GM23338 (cell line): Measurements from ENCODE around the gene ADCY6. TPM values are rescaled to one million over a fixed set of nuclear protein-coding genes. Genes with fewer than 3 reads are reported as not detected.

Source experiments
- ATAC-seq: fragments of 200-7000 bp; cut with Tn5 transposase; 3 replicates; pipeline ENCODE4 v1.9.1; 2020
- DNase-seq: peaks from one replicate; pipeline ENCODE4 v3.0.0-alpha.2; 2015; ENCODE audit warnings: low spot score
- H2AFZ ChIP-seq: fragments of 200-600 bp; sonication (generic); 2 replicates; pipeline ENCODE4 v1.8.0; 2016; ENCODE audit warnings: antibody characterized with exemption, mild to moderate bottlenecking, moderate library complexity
- H3F3A ChIP-seq: fragments of 200-600 bp; sonication (generic); replicated peaks from 2 replicates; pipeline ENCODE4 v1.8.0; 2017; ENCODE audit warnings: antibody characterized with exemption, mixed run types, low read depth
- H3K27ac ChIP-seq: fragments of 200-600 bp; sonication (generic); 2 replicates; pipeline ENCODE4 v1.6.1; 2016; ENCODE audit warnings: low read depth
- H3K27me3 ChIP-seq: fragments of 200-600 bp; sonication (generic); 2 replicates; pipeline ENCODE4 v1.8.0; 2016; ENCODE audit warnings: mild to moderate bottlenecking, mixed run types, moderate library complexity; ENCODE audit not compliant: insufficient read depth
- H3K36me3 ChIP-seq: fragments of 200-600 bp; sonication (generic); 2 replicates; pipeline ENCODE4 v1.8.0; 2016; ENCODE audit warnings: mild to moderate bottlenecking; ENCODE audit not compliant: insufficient read depth
- H3K4me1 ChIP-seq: fragments of 200-600 bp; sonication (generic); 2 replicates; pipeline ENCODE4 v1.8.0; 2016; ENCODE audit warnings: mild to moderate bottlenecking, moderate library complexity; ENCODE audit not compliant: insufficient read depth
- H3K4me2 ChIP-seq: fragments of 200-600 bp; sonication (generic); 2 replicates; pipeline ENCODE4 v1.7.1; 2017; ENCODE audit warnings: mixed run types
- H3K4me3 ChIP-seq: fragments of 200-600 bp; sonication (generic); 2 replicates; pipeline ENCODE4 v1.6.1; 2016; ENCODE audit warnings: mixed run types
- H3K79me2 ChIP-seq: fragments of 200-600 bp; sonication (generic); replicated peaks from 2 replicates; pipeline ENCODE4 v1.8.0; 2017; ENCODE audit warnings: mild to moderate bottlenecking; ENCODE audit not compliant: insufficient read depth
- H3K9me2 ChIP-seq: fragments of 200-600 bp; sonication (generic); 2 replicates; pipeline ENCODE4 v1.8.0; 2017; ENCODE audit not compliant: insufficient read depth
- H4K20me1 ChIP-seq: fragments of 200-600 bp; sonication (generic); replicated peaks from 2 replicates; pipeline ENCODE4 v1.8.0; 2017; ENCODE audit warnings: mild to moderate bottlenecking; ENCODE audit not compliant: insufficient read depth
- H3K27ac Mint-ChIP-seq: 2 replicates; pipeline ENCODE4 v1.8.0; 2020; ENCODE audit warnings: inconsistent platforms, mild to moderate bottlenecking, moderate library complexity, mixed read lengths
- H3K27me3 Mint-ChIP-seq: 3 replicates; pipeline ENCODE4 v1.8.0; 2022; ENCODE audit warnings: low read depth, mild to moderate bottlenecking, moderate library complexity, mixed read lengths, inconsistent platforms; ENCODE audit not compliant: insufficient read depth, poor library complexity
- H3K36me3 Mint-ChIP-seq: 3 replicates; pipeline ENCODE4 v1.8.0; 2021; ENCODE audit warnings: low read depth, mild to moderate bottlenecking, inconsistent platforms, moderate library complexity, mixed read lengths
- H3K4me1 Mint-ChIP-seq: 3 replicates; pipeline ENCODE4 v1.8.0; 2020; ENCODE audit warnings: mild to moderate bottlenecking, inconsistent platforms, mixed read lengths
- H3K4me3 Mint-ChIP-seq: 3 replicates; pipeline ENCODE4 v1.8.0; 2021; ENCODE audit warnings: moderate library complexity, mild to moderate bottlenecking, inconsistent platforms, mixed read lengths
- H3K9me3 Mint-ChIP-seq: 3 replicates; pipeline ENCODE4 v1.8.0; 2020; ENCODE audit warnings: moderate library complexity, mild to moderate bottlenecking, inconsistent platforms, mixed read lengths
- CTCF ChIP-seq, 2 experiments: fragments of 200-600 bp in 1 of 2; sonication (generic) in 1 of 2; conservative IDR thresholded peaks; 2 replicates each; pipeline versions ENCODE4 v1.5.1 to v1.6.1; 2016 to 2017; ENCODE audit warnings: antibody characterized with exemption in 2 of 2, low read depth in 2 of 2, mild to moderate bottlenecking in 2 of 2, moderate library complexity in 1 of 2
- EZH2phosphoT487 ChIP-seq: fragments of 200-600 bp; sonication (generic); IDR thresholded peaks from one replicate; pipeline ENCODE4 v1.8.1; 2018; ENCODE audit warnings: antibody characterized with exemption; ENCODE audit not compliant: unreplicated experiment
- JUNB ChIP-seq: IDR thresholded peaks from one replicate; pipeline ENCODE4 v1.6.1; 2016; ENCODE audit warnings: antibody characterized with exemption; ENCODE audit not compliant: unreplicated experiment
- NANOG ChIP-seq: IDR thresholded peaks from 2 replicates; pipeline ENCODE4 v1.6.1; 2016; ENCODE audit warnings: antibody characterized with exemption, borderline replicate concordance
- REST ChIP-seq: IDR thresholded peaks from one replicate; pipeline ENCODE4 v1.6.1; 2018; ENCODE audit warnings: antibody characterized with exemption; ENCODE audit not compliant: unreplicated experiment
- ZNF331 ChIP-seq: fragments of 250-450 bp; sonication (Bioruptor Pico); IDR thresholded peaks from 2 replicates; pipeline ENCODE4 v1.5.0; 2020; ENCODE audit warnings: low read depth, mild to moderate bottlenecking, moderate library complexity
- polyA plus RNA-seq: library from polyadenylated mRNA; unstranded; fragments of >200 nt; fragmentation: Nextera tagmentation; extraction: Ambion mirVana; gene quantifications from 2 replicates; pipeline ENCODE4 v1.2.1, GENCODE V29; 2016
- total RNA-seq: library from RNA; depleted of rRNA; stranded (reverse); fragments of >200 nt; shearing (Covaris generic); gene quantifications from 2 replicates; pipeline ENCODE4 v1.2.3, GENCODE V29; 2014
- TF ChIP-seq, protein P1 (sequence below): fragments of 250-450 bp; sonication (Bioruptor Pico); IDR thresholded peaks from 2 replicates; pipeline ENCODE4 v1.5.0; 2020; ENCODE audit warnings: mild to moderate bottlenecking, moderate library complexity

Gene ADCY6
- total and polyA plus RNA-seq, 2 experiments from 2014 or later: 1.0 to 16.5 TPM

- H3K27me3 ChIP-seq: no peaks in the 10 kb centered on the region
- H3K9me3 Mint-ChIP-seq: no peaks in the 10 kb centered on the region
- ATAC-seq (peak; percentile 96), DNase-seq (peak; percentile 94)
- H3K36me3 Mint-ChIP-seq: no peaks in the 10 kb centered on the region
- no peak for TF ChIP-seq ZNF331 (CRISPR knock-in tag)
- TF ChIP-seq CTCF (conservative IDR thresholded peaks at IDR 0.05; ENCODE audit: low read depth in 2 of 2): peak; percentile 99
- H3K9me2 ChIP-seq: no peaks in the 10 kb centered on the region
- H3K4me2 ChIP-seq: no peak overlapping the region
- H2AFZ ChIP-seq: no peak overlapping the region
- H3K4me3 Mint-ChIP-seq: peak overlapping the region; percentile 48
- H3K4me3 ChIP-seq: no peak overlapping the region
- no peak overlapping the region for H3K27ac ChIP-seq
- H3K27me3 Mint-ChIP-seq: peaks cover 3% of the 10 kb centered on the region
- H3K27ac Mint-ChIP-seq: no peak overlapping the region
- peaks cover 4% of the 10 kb centered on the region for H3K4me1 ChIP-seq
- no peaks in the 10 kb centered on the region for H3F3A ChIP-seq
- H3K36me3 ChIP-seq: no peaks in the 10 kb centered on the region
- H3K79me2 ChIP-seq: no peaks in the 10 kb centered on the region
- H3K4me1 Mint-ChIP-seq: peaks cover 11% of the 10 kb centered on the region
- H4K20me1 ChIP-seq: no peaks in the 10 kb centered on the region
These were observed 6.9 kb upstream of the ADCY6 start for GRCh38 chr12:48795550-48796455.

GRCh38 chr12:48794870-48795269, 6.0 kb upstream of the ADCY6 start:
- peaks cover 19% of the 10 kb centered on the region for H3K4me1 Mint-ChIP-seq
- Histone ChIP-seq H3K27ac (no peak overlapping the region), H3K4me1 (peaks cover 10% of the 10 kb centered on the region), H3F3A (peaks cover 6% of the 10 kb centered on the region), H3K27me3 (peaks cover 5% of the 10 kb centered on the region; the same call in 1 of the 2 replicates), H3K4me2 (no peak overlapping the region), H3K36me3 (no peaks in the 10 kb centered on the region), H3K4me3 (no peak overlapping the region), H3K9me2 (no peaks in the 10 kb centered on the region), H3K79me2 (no peaks in the 10 kb centered on the region), H4K20me1 (no peaks in the 10 kb centered on the region), H2AFZ (no peak overlapping the region; the same call in 1 of the 2 replicates)
- H3K9me3 Mint-ChIP-seq: no peaks in the 10 kb centered on the region
- H3K36me3 Mint-ChIP-seq: no peaks in the 10 kb centered on the region
- DNase-seq (no peak), ATAC-seq (no peak)
- H3K4me3 Mint-ChIP-seq: no peak overlapping the region
- peaks cover 3% of the 10 kb centered on the region for H3K27me3 Mint-ChIP-seq
- H3K27ac Mint-ChIP-seq: no peak overlapping the region
- TF ChIP-seq, protein P1, sequence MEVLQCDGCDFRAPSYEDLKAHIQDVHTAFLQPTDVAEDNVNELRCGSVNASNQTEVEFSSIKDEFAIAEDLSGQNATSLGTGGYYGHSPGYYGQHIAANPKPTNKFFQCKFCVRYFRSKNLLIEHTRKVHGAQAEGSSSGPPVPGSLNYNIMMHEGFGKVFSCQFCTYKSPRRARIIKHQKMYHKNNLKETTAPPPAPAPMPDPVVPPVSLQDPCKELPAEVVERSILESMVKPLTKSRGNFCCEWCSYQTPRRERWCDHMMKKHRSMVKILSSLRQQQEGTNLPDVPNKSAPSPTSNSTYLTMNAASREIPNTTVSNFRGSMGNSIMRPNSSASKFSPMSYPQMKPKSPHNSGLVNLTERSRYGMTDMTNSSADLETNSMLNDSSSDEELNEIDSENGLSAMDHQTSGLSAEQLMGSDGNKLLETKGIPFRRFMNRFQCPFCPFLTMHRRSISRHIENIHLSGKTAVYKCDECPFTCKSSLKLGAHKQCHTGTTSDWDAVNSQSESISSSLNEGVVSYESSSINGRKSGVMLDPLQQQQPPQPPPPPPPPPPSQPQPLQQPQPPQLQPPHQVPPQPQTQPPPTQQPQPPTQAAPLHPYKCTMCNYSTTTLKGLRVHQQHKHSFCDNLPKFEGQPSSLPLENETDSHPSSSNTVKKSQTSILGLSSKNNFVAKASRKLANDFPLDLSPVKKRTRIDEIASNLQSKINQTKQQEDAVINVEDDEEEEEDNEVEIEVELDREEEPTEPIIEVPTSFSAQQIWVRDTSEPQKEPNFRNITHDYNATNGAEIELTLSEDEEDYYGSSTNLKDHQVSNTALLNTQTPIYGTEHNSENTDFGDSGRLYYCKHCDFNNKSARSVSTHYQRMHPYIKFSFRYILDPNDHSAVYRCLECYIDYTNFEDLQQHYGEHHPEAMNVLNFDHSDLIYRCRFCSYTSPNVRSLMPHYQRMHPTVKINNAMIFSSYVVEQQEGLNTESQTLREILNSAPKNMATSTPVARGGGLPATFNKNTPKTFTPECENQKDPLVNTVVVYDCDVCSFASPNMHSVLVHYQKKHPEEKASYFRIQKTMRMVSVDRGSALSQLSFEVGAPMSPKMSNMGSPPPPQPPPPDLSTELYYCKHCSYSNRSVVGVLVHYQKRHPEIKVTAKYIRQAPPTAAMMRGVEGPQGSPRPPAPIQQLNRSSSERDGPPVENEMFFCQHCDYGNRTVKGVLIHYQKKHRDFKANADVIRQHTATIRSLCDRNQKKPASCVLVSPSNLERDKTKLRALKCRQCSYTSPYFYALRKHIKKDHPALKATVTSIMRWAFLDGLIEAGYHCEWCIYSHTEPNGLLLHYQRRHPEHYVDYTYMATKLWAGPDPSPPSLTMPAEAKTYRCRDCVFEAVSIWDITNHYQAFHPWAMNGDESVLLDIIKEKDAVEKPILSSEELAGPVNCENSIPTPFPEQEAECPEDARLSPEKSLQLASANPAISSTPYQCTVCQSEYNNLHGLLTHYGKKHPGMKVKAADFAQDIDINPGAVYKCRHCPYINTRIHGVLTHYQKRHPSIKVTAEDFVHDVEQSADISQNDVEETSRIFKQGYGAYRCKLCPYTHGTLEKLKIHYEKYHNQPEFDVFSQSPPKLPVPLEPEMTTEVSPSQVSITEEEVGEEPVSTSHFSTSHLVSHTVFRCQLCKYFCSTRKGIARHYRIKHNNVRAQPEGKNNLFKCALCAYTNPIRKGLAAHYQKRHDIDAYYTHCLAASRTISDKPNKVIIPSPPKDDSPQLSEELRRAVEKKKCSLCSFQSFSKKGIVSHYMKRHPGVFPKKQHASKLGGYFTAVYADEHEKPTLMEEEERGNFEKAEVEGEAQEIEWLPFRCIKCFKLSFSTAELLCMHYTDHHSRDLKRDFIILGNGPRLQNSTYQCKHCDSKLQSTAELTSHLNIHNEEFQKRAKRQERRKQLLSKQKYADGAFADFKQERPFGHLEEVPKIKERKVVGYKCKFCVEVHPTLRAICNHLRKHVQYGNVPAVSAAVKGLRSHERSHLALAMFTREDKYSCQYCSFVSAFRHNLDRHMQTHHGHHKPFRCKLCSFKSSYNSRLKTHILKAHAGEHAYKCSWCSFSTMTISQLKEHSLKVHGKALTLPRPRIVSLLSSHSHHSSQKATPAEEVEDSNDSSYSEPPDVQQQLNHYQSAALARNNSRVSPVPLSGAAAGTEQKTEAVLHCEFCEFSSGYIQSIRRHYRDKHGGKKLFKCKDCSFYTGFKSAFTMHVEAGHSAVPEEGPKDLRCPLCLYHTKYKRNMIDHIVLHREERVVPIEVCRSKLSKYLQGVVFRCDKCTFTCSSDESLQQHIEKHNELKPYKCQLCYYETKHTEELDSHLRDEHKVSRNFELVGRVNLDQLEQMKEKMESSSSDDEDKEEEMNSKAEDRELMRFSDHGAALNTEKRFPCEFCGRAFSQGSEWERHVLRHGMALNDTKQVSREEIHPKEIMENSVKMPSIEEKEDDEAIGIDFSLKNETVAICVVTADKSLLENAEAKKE (CRISPR knock-in tag): no peak
- TF ChIP-seq REST (no peak), NANOG (no peak), JUNB (no peak), EZH2phosphoT487 (no peak)
